Large intestine (tissue), 3 donors: Measurements from ENCODE around the gene FMOD. TPM values are rescaled to one million over a fixed set of nuclear protein-coding genes. Genes with fewer than 3 reads are reported as not detected.

Experiments used
- DNase-seq, 2 donors: peaks; one replicate each; pipeline versions ENCODE4 v3.0.0 to v3.0.0-alpha.2; 2013
- H3K27ac ChIP-seq: one replicate; pipeline ENCODE4 v1.5.1; 2013; ENCODE audit warnings: low read length
- H3K27me3 ChIP-seq: 2 replicates; pipeline ENCODE4 v1.6.1; 2013; ENCODE audit warnings: low read length; ENCODE audit not compliant: control insufficient read depth, insufficient read depth
- H3K36me3 ChIP-seq: 2 replicates; pipeline ENCODE4 v1.6.1; 2013; ENCODE audit warnings: low read length; ENCODE audit not compliant: control insufficient read depth, insufficient read depth
- H3K4me1 ChIP-seq: one replicate; pipeline ENCODE4 v1.6.1; 2013; ENCODE audit warnings: low read length; ENCODE audit not compliant: control insufficient read depth, insufficient read depth
- H3K4me3 ChIP-seq: one replicate; pipeline ENCODE4 v1.5.1; 2013; ENCODE audit warnings: low read length
- H3K9me3 ChIP-seq: one replicate; pipeline ENCODE4 v1.6.1; 2013; ENCODE audit warnings: mild to moderate bottlenecking, low read depth, low read length, moderate library complexity; ENCODE audit not compliant: control insufficient read depth
- WGBS: methylation state at CpG from one replicate; pipeline ENCODE4 v1.1.5; 2013; ENCODE audit warnings: low lambda C conversion rate; ENCODE audit not compliant: insufficient coverage; 5-methylcytosine and 5-hydroxymethylcytosine counted together
- polyA plus RNA-seq: library from polyadenylated mRNA; unstranded; fragments of 120-200 nt; gene quantifications from one replicate; pipeline ENCODE4 v1.2.1, GENCODE V29; 2013

The FMOD gene
- polyA plus RNA-seq, 1 donor = 104 TPM

DNA sequence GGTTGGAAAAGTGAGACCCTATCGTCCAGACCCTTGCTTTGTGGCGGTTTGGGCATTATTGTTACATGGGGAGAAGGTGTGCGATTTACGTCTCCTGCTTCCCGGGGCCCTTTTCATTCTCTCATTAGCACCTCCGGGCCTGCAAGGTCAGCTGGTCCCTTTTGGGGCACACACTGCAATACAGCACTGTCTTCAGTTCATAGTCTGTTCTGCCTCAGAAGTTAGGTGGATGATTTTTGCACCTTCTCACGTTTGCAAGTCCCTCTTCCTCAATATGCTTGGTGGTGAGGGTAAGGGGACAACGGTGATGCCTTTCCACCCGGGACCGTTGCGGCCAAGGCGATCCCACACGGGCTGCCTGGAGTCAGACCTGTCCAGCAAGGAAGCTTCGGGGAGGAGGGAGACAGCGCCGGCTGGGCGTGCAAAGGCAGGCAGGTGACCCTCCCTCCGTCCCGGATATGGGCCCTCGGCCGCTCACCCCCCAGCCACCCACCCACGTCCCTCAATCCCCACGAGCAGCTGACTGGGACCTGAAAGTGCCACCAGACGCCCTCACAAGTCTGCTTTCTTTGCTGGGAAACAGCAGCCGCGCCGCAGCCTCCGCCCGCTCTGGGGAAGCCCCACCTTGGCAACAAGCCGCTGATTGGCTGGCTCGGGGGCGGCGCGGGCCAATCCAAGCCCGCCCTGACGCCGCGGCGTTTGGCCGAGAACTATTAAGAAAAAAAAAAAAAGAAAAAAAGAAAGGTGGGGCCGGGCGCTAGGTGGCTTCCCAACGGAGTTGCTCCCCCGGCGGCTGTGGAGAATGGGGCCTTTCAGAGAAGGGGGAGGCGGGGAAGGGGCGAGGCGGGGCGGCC, 23.9 kb downstream of the FMOD start:
- Histone ChIP-seq H3K4me3 (peak overlapping the region; percentile 51), H3K27ac (peak overlapping the region; percentile 95), H3K27me3 (no peaks in the 10 kb centered on the region), H3K4me1 (peaks cover 55% of the 10 kb centered on the region), H3K36me3 (no peaks in the 10 kb centered on the region), H3K9me3 (no peaks in the 10 kb centered on the region)
- WGBS = 10% methylated on average over 2 of the region's 49 CpGs
- peak; percentile 94 to 97 for DNase-seq

DNA sequence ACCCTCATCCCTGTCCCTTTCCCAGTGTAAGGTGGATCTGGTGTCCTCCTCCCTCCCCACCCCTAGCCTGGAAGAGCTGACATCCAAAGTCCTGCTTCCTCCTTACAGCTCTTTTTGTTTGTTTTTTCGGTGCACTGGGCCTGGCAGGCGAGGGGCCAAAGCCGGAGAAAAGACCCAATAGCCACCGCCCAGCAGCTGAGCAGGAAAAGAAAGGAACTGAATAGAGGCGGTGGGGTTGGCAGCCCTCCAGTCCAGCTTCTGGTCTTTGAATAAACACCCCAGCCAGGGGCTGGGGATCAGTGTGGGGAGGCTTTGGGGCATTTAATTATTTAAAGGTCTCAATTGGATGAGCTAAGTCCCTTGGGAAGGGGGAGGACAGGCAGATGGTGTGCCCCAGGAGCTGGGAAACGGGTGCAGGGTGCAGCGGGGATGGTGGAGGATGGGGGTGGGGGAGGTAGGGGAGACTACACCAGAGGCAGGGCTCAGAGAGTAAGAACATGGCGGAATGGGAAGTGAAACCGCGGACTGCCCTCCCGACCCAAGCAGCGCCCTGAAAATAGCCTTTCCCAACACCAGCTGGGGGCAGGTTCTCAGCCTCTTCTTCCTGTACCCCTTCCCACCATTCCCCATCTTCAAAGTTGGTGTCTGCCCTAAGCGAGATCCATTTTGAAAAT, 25.4 kb downstream of the FMOD start:
- Histone ChIP-seq H3K9me3 (no peaks in the 10 kb centered on the region), H3K27ac (peak overlapping the region; percentile 95), H3K4me1 (peaks cover 70% of the 10 kb centered on the region), H3K4me3 (no peak overlapping the region), H3K36me3 (no peaks in the 10 kb centered on the region), H3K27me3 (no peaks in the 10 kb centered on the region)
- WGBS = no CpG with 5 or more reads among the region's 13 CpGs
- peak in 1 of 2 donors; percentile 74 for DNase-seq

DNA sequence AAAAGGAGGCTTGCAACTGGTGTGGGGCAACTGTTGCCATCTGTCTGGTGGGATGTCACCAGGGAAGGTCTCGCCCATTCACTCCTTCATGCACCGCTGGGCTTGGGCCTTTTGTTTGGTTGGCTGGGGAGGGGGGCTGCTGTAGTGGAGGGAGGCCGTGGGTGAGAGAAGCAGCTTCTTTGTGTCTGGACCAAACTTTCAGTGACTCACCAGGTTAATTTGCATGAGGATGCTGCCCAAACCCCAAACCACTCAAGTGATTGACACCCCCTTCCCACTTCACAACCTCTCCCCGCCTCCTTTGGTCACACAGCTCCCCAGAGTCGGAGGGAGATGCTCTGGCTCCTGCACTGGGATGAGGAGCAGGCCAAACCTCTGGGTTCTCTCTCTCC, 25.9 kb downstream of the FMOD start:
- no peaks in the 10 kb centered on the region for H3K27me3 ChIP-seq
- no peak for DNase-seq
- H3K9me3 ChIP-seq = no peaks in the 10 kb centered on the region
- no peaks in the 10 kb centered on the region for H3K36me3 ChIP-seq
- H3K27ac ChIP-seq = peak overlapping the region; percentile 95
- no CpG with 5 or more reads among the region's 5 CpGs for WGBS
- H3K4me1 ChIP-seq = peaks cover 74% of the 10 kb centered on the region
- no peak overlapping the region for H3K4me3 ChIP-seq

DNA sequence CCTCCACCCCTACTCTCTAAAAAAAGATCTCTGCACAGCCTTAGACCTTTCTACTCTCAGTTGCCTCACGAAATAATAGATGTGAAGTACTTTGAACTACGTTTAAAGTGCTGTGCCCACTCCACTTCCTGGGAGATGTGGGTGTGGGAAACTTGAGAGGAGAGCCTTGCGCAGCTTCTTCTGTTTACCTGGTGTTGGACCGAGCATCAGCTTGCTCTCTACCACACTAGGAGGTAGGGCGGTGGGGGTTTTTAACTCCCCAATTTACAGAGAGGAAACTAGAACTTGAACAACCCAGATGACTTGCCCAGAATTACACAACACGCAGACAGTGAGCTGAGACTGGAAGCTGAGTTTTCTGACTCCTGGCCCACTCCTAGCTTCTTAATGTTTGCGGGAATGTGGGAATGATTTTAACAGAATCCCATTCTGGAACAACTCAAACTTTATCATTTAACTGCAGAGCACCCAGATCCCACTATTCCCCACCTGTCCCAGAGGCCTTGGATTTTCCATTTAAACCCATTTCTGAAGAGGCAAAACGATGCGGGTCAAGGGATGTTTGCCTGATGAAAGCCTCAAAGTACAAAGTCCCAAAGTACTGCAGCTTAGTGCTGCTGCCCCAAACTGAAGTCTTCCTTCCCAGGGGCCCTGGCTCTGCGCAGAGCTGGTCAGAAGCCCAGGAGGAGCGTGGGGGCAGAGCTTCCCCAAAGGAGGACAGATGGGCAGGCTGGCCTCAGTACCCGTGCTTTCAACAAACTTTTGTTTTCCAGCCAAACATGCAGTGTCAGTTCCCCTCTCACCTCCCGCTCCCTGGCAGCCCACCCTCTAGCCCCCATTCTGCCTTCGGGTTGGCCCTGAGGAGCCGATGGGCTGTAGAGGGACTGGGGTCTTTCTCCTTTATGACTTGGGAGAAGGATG, 26.6 kb downstream of the FMOD start:
- no peaks in the 10 kb centered on the region for H3K27me3 ChIP-seq
- H3K27ac ChIP-seq = peak overlapping the region; percentile 95
- no CpG with 5 or more reads among the region's 15 CpGs for WGBS
- H3K36me3 ChIP-seq = no peaks in the 10 kb centered on the region
- no peak overlapping the region for H3K4me3 ChIP-seq
- peaks cover 75% of the 10 kb centered on the region for H3K4me1 ChIP-seq
- no peaks in the 10 kb centered on the region for H3K9me3 ChIP-seq
- peak in 1 of 2 donors; percentile 80 for DNase-seq

DNA sequence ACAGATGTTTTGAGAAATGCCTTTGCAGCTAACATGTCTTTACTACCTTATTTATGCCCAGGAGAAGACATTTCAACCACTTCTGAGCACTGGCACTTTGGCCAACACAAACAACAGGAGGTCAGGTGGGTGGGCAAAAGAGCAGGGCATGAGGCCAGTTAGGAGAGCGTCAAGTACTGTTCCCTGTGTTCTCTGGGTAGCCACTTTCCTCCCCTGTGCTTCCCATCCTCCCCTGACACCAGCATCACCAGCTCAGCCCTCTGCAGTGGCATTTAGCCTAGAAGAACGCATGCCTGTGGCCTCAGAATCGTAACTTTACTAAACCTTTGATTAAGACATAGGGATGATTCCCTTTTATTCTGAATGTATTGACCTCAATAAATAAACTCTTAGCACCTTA, 27.3 kb downstream of the FMOD start:
- Histone ChIP-seq H3K36me3 (no peaks in the 10 kb centered on the region), H3K27ac (peak overlapping the region; percentile 95), H3K4me1 (peaks cover 75% of the 10 kb centered on the region), H3K27me3 (no peaks in the 10 kb centered on the region), H3K9me3 (no peaks in the 10 kb centered on the region), H3K4me3 (no peak overlapping the region)
- no CpG with 5 or more reads among the region's 3 CpGs for WGBS
- no peak for DNase-seq

DNA sequence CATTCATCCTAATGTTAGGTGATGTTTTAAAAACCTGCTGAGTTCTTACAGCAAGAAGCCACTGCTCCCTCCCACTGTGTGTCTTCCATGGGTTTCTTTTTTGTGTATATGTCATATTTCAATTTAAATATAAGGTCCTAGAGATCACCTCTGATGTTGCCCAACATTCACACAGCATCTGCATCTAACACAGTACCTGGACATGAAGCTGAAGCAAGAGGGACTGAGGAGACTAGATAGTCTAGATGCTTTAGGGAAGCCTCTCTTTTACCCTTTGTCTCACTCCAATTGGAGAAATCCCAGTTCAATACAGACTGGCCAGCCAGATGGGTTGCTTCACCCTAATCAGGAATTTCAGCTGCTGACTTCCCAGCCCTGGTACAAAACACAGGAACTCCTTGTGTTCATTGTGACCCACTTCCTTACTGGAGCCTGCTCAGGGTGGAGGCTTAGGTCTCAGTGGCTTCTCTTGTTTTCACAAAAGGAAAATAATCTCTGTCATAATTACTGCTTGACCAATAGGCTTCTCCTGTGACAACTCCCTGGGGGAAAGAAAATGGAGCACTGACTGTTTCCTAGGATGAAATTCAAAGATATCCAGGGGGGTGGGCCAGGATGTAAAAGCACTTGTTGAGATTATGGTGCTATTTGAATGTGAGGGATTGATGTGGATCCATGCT, 28.3 kb downstream of the FMOD start:
- peaks cover 77% of the 10 kb centered on the region for H3K4me1 ChIP-seq
- DNase-seq = no peak
- no peaks in the 10 kb centered on the region for H3K9me3 ChIP-seq
- H3K4me3 ChIP-seq = no peak overlapping the region
- no peaks in the 10 kb centered on the region for H3K36me3 ChIP-seq
- H3K27ac ChIP-seq = peak overlapping the region; percentile 27
- no peaks in the 10 kb centered on the region for H3K27me3 ChIP-seq

DNA sequence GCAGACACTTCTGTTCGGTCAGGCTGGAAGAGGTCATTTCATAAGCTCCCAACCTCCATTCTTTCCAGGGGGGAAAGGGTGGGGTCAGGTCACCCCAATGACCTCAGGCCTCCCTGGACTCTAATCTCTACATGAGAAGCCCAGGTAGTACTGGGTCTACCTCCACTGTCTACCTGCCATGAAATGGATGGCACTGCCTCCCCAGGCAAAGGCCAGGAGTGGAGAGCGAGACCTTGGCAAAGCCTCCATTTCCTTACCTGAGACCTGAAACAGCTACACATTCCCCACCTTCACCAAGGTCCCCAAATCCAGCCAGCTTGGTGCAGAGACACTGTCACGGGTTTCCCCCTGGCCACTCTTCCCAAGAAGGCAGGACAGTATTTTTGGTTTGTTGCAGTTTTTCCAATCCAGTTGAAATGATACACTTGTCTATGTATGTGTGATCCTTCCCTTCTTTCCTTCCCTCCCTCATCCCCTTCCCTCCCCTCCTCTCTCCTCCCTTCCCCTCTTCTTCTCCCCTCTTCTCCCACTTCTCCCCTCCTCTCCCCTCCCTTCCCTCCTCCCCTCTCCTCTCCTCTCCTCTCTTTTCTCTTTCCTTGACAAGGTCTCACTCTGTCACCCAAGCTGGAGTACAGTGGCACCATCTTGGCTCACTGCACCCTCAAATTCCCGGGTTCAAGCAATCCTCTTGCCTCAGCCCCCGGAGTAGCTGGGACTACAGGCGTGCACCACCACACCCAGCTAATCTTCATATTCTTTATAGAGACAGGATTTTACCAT, 29.5 kb downstream of the FMOD start:
- no peaks in the 10 kb centered on the region for H3K27me3 ChIP-seq
- WGBS = no CpG with 5 or more reads among the region's 6 CpGs
- no peaks in the 10 kb centered on the region for H3K36me3 ChIP-seq
- no peak overlapping the region for H3K4me3 ChIP-seq
- no peak for DNase-seq
- no peaks in the 10 kb centered on the region for H3K9me3 ChIP-seq
- peaks cover 80% of the 10 kb centered on the region for H3K4me1 ChIP-seq
- peak overlapping the region; percentile 55 for H3K27ac ChIP-seq

DNA sequence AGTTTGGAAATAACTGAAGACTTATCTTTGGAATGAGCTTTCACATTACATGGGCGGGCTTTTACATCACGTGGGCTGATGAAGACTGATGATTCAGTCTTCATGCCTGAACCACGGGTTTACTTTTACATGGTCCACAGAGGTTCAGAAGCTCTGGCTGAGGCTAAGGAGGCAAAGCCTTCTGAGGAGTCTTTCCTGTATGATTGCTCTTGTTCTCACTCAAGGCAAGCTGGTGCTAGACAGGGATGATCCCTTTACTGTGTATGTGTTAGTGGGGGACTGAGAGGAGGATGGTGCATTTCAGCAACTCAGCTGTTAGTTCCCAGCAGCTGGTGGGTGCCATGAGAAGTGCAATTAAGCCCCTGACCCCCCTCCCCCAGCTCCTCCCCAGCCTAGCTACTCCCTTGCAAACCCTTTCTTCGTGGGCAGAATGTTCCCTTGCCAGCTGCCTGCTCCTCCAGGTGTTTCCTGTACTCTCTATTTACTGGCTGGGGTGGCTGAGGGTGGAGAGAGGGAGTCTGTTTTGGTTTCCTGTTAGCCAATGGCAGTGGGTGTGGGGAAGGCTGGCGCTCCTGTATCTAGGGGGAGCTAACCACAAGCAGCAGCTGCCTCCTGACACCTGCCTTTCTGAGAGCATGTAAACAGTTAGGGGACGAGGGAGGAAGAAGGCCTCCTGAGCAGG, 30.2 kb downstream of the FMOD start:
- Histone ChIP-seq H3K27ac (peak overlapping the region; percentile 55), H3K27me3 (no peaks in the 10 kb centered on the region), H3K4me3 (no peak overlapping the region), H3K36me3 (no peaks in the 10 kb centered on the region), H3K4me1 (peaks cover 80% of the 10 kb centered on the region), H3K9me3 (no peaks in the 10 kb centered on the region)
- DNase-seq = peak in 1 of 2 donors; percentile 73
- no CpG with 5 or more reads among the region's 6 CpGs for WGBS

DNA sequence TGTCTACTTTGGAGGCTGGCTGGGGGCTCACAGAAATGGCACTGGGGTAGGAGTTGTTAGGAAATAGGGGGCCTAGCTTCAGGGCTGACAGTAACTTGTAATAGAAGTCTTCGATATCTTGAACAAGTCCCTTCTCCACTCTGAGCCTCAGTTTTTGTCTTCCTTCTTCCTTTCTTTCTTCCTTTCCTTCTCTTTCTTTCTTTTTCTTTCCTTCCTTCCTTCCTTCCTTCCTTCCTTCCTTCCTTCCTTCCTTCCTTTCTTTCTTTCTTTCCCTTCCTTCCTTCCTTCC, 32.7 kb downstream of the FMOD start:
- 80% methylated on average over 1 of the region's 1 CpG for WGBS
- Histone ChIP-seq H3K4me3 (no peak overlapping the region), H3K36me3 (no peaks in the 10 kb centered on the region), H3K9me3 (no peaks in the 10 kb centered on the region), H3K27ac (peak overlapping the region; percentile 87), H3K27me3 (no peaks in the 10 kb centered on the region), H3K4me1 (peaks cover 59% of the 10 kb centered on the region)
- DNase-seq = no peak
